Measurements from ENCODE around the gene HADHB. TPM values are rescaled to one million over a fixed set of nuclear protein-coding genes. Genes with fewer than 3 reads are reported as not detected.

Gene HADHB
- total and polyA plus RNA-seq, 9 donors, result 73.1 to 115 (median 98.5) TPM

- H3K9me3 ChIP-seq (replicated peaks; ENCODE audit: control insufficient read depth, low read depth, low read length), result peaks cover 5% of the 10 kb centered on the region
- WGBS (ENCODE audit: insufficient coverage), result 100% methylated on average over 1 of the region's 1 CpG
- H3K36me3 ChIP-seq (ENCODE audit: control insufficient read depth, insufficient read depth, low read length), result peaks cover 50% of the 10 kb centered on the region
- DNase-seq, result no peak
- H3K4me3 ChIP-seq (ENCODE audit: low read length), result no peak overlapping the region
- no peak overlapping the region for H3K27ac ChIP-seq (ENCODE audit: low read length)
- no peaks in the 10 kb centered on the region for H3K27me3 ChIP-seq (ENCODE audit: control insufficient read depth, insufficient read depth, low read length)
- H3K4me1 ChIP-seq (ENCODE audit: control insufficient read depth, insufficient read depth, low read length), result no peaks in the 10 kb centered on the region
Observed at GRCh38 chr2:26214759-26215158, 30.0 kb upstream of the HADHB start.

GRCh38 chr2:26215833-26216232, 28.9 kb upstream of the HADHB start:
- Histone ChIP-seq H3K27ac (ENCODE audit: low read length) (no peak overlapping the region), H3K4me1 (ENCODE audit: control insufficient read depth, insufficient read depth, low read length) (no peaks in the 10 kb centered on the region), H3K36me3 (ENCODE audit: control insufficient read depth, insufficient read depth, low read length) (peaks cover 49% of the 10 kb centered on the region), H3K4me3 (ENCODE audit: low read length) (no peak overlapping the region), H3K27me3 (ENCODE audit: control insufficient read depth, insufficient read depth, low read length) (no peaks in the 10 kb centered on the region), H3K9me3 (replicated peaks; ENCODE audit: control insufficient read depth, low read depth, low read length) (peaks cover 5% of the 10 kb centered on the region)
- WGBS (ENCODE audit: insufficient coverage), result 100% methylated on average over 1 of the region's 1 CpG
- DNase-seq, result no peak

GRCh38 chr2:26216587-26216986, 28.2 kb upstream of the HADHB start:
- H3K36me3 ChIP-seq (ENCODE audit: control insufficient read depth, insufficient read depth, low read length), result peaks cover 55% of the 10 kb centered on the region
- WGBS (ENCODE audit: insufficient coverage), result 92% methylated on average over 3 of the region's 4 CpGs
- H3K4me1 ChIP-seq (ENCODE audit: control insufficient read depth, insufficient read depth, low read length), result no peaks in the 10 kb centered on the region
- H3K9me3 ChIP-seq (replicated peaks; ENCODE audit: control insufficient read depth, low read depth, low read length), result peaks cover 5% of the 10 kb centered on the region
- H3K27me3 ChIP-seq (ENCODE audit: control insufficient read depth, insufficient read depth, low read length), result no peaks in the 10 kb centered on the region
- no peak overlapping the region for H3K4me3 ChIP-seq (ENCODE audit: low read length)
- no peak overlapping the region for H3K27ac ChIP-seq (ENCODE audit: low read length)
- DNase-seq, result no peak

GRCh38 chr2:26217720-26218119, 27.0 kb upstream of the HADHB start:
- WGBS (ENCODE audit: insufficient coverage), result no CpG with 5 or more reads among the region's 6 CpGs
- H3K9me3 ChIP-seq (replicated peaks; ENCODE audit: control insufficient read depth, low read depth, low read length), result peaks cover 5% of the 10 kb centered on the region

GRCh38 chr2:26223018-26223417, 21.7 kb upstream of the HADHB start:
- no CpG with 5 or more reads among the region's 1 CpG for WGBS (ENCODE audit: insufficient coverage)
- Histone ChIP-seq H3K4me3 (ENCODE audit: low read length) (no peak overlapping the region), H3K27ac (ENCODE audit: low read length) (no peak overlapping the region), H3K4me1 (ENCODE audit: control insufficient read depth, insufficient read depth, low read length) (no peaks in the 10 kb centered on the region), H3K27me3 (ENCODE audit: control insufficient read depth, insufficient read depth, low read length) (no peaks in the 10 kb centered on the region), H3K9me3 (replicated peaks; ENCODE audit: control insufficient read depth, low read depth, low read length) (peaks cover 1% of the 10 kb centered on the region), H3K36me3 (ENCODE audit: control insufficient read depth, insufficient read depth, low read length) (peaks cover 44% of the 10 kb centered on the region)
- DNase-seq, result no peak

More at GRCh38 chr2:26217720-26218119, 27.0 kb upstream of the HADHB start:
- H3K36me3 ChIP-seq (ENCODE audit: control insufficient read depth, insufficient read depth, low read length), result peaks cover 54% of the 10 kb centered on the region
- no peak overlapping the region for H3K27ac ChIP-seq (ENCODE audit: low read length)
- no peak overlapping the region for H3K4me3 ChIP-seq (ENCODE audit: low read length)
- H3K27me3 ChIP-seq (ENCODE audit: control insufficient read depth, insufficient read depth, low read length), result no peaks in the 10 kb centered on the region
- no peak for DNase-seq
- no peaks in the 10 kb centered on the region for H3K4me1 ChIP-seq (ENCODE audit: control insufficient read depth, insufficient read depth, low read length)

GRCh38 chr2:26224095-26224494, 20.6 kb upstream of the HADHB start:
- H3K9me3 ChIP-seq (replicated peaks; ENCODE audit: control insufficient read depth, low read depth, low read length), result no peaks in the 10 kb centered on the region
- H3K4me3 ChIP-seq (ENCODE audit: low read length), result no peak overlapping the region
- no peaks in the 10 kb centered on the region for H3K27me3 ChIP-seq (ENCODE audit: control insufficient read depth, insufficient read depth, low read length)
- H3K4me1 ChIP-seq (ENCODE audit: control insufficient read depth, insufficient read depth, low read length), result no peaks in the 10 kb centered on the region
- no peak overlapping the region for H3K27ac ChIP-seq (ENCODE audit: low read length)
- WGBS (ENCODE audit: insufficient coverage), result no CpG with 5 or more reads among the region's 2 CpGs
- peaks cover 52% of the 10 kb centered on the region for H3K36me3 ChIP-seq (ENCODE audit: control insufficient read depth, insufficient read depth, low read length)
- DNase-seq, result no peak

- no peak for DNase-seq
- no peaks in the 10 kb centered on the region for H3K9me3 ChIP-seq (replicated peaks; ENCODE audit: control insufficient read depth, low read depth, low read length)
- H3K4me1 ChIP-seq (ENCODE audit: control insufficient read depth, insufficient read depth, low read length), result no peaks in the 10 kb centered on the region
- WGBS (ENCODE audit: insufficient coverage), result 100% methylated on average over 3 of the region's 3 CpGs
- no peak overlapping the region for H3K27ac ChIP-seq (ENCODE audit: low read length)
- peaks cover 49% of the 10 kb centered on the region for H3K36me3 ChIP-seq (ENCODE audit: control insufficient read depth, insufficient read depth, low read length)
- no peak overlapping the region for H3K4me3 ChIP-seq (ENCODE audit: low read length)
- no peaks in the 10 kb centered on the region for H3K27me3 ChIP-seq (ENCODE audit: control insufficient read depth, insufficient read depth, low read length)
Observed at GRCh38 chr2:26229595-26229994, 15.1 kb upstream of the HADHB start.

- H3K27ac ChIP-seq (ENCODE audit: low read length), result no peak overlapping the region
- peaks cover 56% of the 10 kb centered on the region for H3K36me3 ChIP-seq (ENCODE audit: control insufficient read depth, insufficient read depth, low read length)
Observed at GRCh38 chr2:26230806-26231205, 13.9 kb upstream of the HADHB start.

GRCh38 chr2:26235089-26235488, 9.7 kb upstream of the HADHB start:
- H3K9me3 ChIP-seq (replicated peaks; ENCODE audit: control insufficient read depth, low read depth, low read length), result no peaks in the 10 kb centered on the region
- no peak for DNase-seq
- WGBS (ENCODE audit: insufficient coverage), result 75% methylated on average over 6 of the region's 9 CpGs
- no peak overlapping the region for H3K27ac ChIP-seq (ENCODE audit: low read length)
- H3K36me3 ChIP-seq (ENCODE audit: control insufficient read depth, insufficient read depth, low read length), result peaks cover 44% of the 10 kb centered on the region
- H3K4me3 ChIP-seq (ENCODE audit: low read length), result no peak overlapping the region
- H3K4me1 ChIP-seq (ENCODE audit: control insufficient read depth, insufficient read depth, low read length), result no peaks in the 10 kb centered on the region
- no peaks in the 10 kb centered on the region for H3K27me3 ChIP-seq (ENCODE audit: control insufficient read depth, insufficient read depth, low read length)

More at GRCh38 chr2:26230806-26231205, 13.9 kb upstream of the HADHB start:
- DNase-seq, result no peak
- Histone ChIP-seq H3K4me3 (ENCODE audit: low read length) (no peak overlapping the region), H3K9me3 (replicated peaks; ENCODE audit: control insufficient read depth, low read depth, low read length) (no peaks in the 10 kb centered on the region), H3K27me3 (ENCODE audit: control insufficient read depth, insufficient read depth, low read length) (no peaks in the 10 kb centered on the region), H3K4me1 (ENCODE audit: control insufficient read depth, insufficient read depth, low read length) (no peaks in the 10 kb centered on the region)
- no CpG with 5 or more reads among the region's 2 CpGs for WGBS (ENCODE audit: insufficient coverage)

- H3K27ac ChIP-seq (ENCODE audit: low read length), result no peak overlapping the region
- H3K4me1 ChIP-seq (ENCODE audit: control insufficient read depth, insufficient read depth, low read length), result peaks cover 5% of the 10 kb centered on the region
- no peak overlapping the region for H3K4me3 ChIP-seq (ENCODE audit: low read length)
- no peak for DNase-seq
- WGBS (ENCODE audit: insufficient coverage), result no CpG with 5 or more reads among the region's 1 CpG
- no peaks in the 10 kb centered on the region for H3K9me3 ChIP-seq (replicated peaks; ENCODE audit: control insufficient read depth, low read depth, low read length)
- H3K27me3 ChIP-seq (ENCODE audit: control insufficient read depth, insufficient read depth, low read length), result no peaks in the 10 kb centered on the region
- peaks cover 34% of the 10 kb centered on the region for H3K36me3 ChIP-seq (ENCODE audit: control insufficient read depth, insufficient read depth, low read length)
Observed at GRCh38 chr2:26237868-26238267, 6.9 kb upstream of the HADHB start.

GRCh38 chr2:26238311-26238958, 6.3 kb upstream of the HADHB start:
- H3K27me3 ChIP-seq (ENCODE audit: control insufficient read depth, insufficient read depth, low read length), result no peaks in the 10 kb centered on the region
- no CpG with 5 or more reads among the region's 4 CpGs for WGBS (ENCODE audit: insufficient coverage)
- H3K27ac ChIP-seq (ENCODE audit: low read length), result no peak overlapping the region
- peaks cover 28% of the 10 kb centered on the region for H3K36me3 ChIP-seq (ENCODE audit: control insufficient read depth, insufficient read depth, low read length)
- DNase-seq, result peak; percentile 71
- H3K9me3 ChIP-seq (replicated peaks; ENCODE audit: control insufficient read depth, low read depth, low read length), result no peaks in the 10 kb centered on the region
- no peak overlapping the region for H3K4me3 ChIP-seq (ENCODE audit: low read length)
- peaks cover 5% of the 10 kb centered on the region for H3K4me1 ChIP-seq (ENCODE audit: control insufficient read depth, insufficient read depth, low read length)

All from muscle of leg (tissue), 11 donors.